ENCODE data around the gene CEP131.

Gene CEP131

DNA sequence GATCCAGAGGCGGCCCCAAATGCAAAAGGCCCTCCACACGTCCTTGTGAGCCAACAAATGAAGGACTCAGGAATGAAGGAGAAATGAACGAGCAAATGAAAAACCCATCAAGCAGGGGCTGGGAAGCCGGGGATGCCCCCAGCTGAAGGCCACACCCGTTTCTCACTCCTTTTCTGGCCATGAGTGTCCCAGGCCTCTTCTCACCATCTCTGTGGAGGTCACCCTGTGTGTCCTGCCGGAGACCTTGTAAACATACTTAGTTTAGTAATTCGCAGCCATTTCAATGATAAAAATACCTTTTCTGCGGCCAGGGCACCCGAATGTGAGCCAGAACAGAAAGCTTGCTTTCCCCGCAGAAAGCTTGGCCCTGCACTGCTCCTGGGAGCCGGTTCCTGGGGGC, 35.6 kb downstream of the CEP131 start:
- DNase-seq (ENCODE audit: low spot score) = no peak

GRCh38 chr17:81186203-81186602, 36.6 kb downstream of the CEP131 start:
- no peak for DNase-seq (ENCODE audit: low spot score)

- DNase-seq (ENCODE audit: low spot score) = peak; percentile 78
Measured at GRCh38 chr17:81184555-81184954, 38.2 kb downstream of the CEP131 start.

DNA sequence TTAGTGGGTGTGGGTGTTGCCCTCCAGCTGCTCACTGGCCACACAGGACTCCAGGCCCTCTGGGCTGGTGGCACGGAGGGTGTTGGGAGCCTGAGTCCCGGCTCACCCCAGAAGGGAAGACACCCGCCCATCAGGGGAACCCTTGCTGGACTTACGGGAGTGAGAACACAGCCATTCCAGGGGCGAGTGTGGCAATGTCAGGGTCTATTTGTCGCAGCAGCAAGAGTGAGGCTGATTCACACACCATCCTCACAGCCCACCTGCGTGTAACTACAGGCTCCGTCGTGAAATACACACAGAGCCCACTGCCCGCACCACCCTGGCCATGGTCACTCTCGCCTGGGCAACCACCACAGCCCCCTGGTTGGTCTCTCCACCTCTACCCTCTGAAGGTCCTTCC, 39.0 kb downstream of the CEP131 start:
- no peak for DNase-seq (ENCODE audit: low spot score)

GRCh38 chr17:81183316-81183715, 39.4 kb downstream of the CEP131 start:
- no peak for DNase-seq (ENCODE audit: low spot score)

GRCh38 chr17:81182596-81182995, 40.2 kb downstream of the CEP131 start:
- DNase-seq (ENCODE audit: low spot score) = no peak

- DNase-seq (ENCODE audit: low spot score) = no peak
Measured at GRCh38 chr17:81181811-81182185, 41.0 kb downstream of the CEP131 start.

- no peak for DNase-seq (ENCODE audit: low spot score)
Measured at GRCh38 chr17:81180836-81181810, 41.6 kb downstream of the CEP131 start.

DNA sequence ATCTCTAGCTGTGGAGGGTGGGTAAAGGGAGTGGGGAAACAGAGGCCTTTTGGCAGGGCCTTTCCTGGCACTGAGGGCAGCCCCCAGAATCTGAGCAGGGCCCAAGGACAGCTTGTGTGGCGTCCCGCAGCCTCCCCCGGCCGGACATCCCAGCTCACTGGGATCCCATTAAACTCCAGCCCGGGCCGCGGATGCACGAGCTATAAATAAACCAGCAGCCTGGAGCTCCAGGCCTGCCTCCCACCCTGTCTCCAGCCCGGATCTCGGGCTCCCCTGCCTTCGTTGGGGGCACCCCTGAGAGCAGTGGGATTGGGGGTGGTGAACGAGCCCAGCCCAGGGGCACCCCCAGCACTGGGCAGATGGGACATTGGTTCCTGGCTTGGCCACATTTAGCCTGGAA, 42.9 kb downstream of the CEP131 start:
- no peak for DNase-seq (ENCODE audit: low spot score)

- DNase-seq (ENCODE audit: low spot score) = no peak
Measured at GRCh38 chr17:81179220-81179619, 43.5 kb downstream of the CEP131 start.

- no peak for DNase-seq (ENCODE audit: low spot score)
Measured at GRCh38 chr17:81178136-81179091, 44.4 kb downstream of the CEP131 start.

GRCh38 chr17:81176666-81177065, 46.1 kb downstream of the CEP131 start:
- no peak for DNase-seq (ENCODE audit: low spot score)

DNA sequence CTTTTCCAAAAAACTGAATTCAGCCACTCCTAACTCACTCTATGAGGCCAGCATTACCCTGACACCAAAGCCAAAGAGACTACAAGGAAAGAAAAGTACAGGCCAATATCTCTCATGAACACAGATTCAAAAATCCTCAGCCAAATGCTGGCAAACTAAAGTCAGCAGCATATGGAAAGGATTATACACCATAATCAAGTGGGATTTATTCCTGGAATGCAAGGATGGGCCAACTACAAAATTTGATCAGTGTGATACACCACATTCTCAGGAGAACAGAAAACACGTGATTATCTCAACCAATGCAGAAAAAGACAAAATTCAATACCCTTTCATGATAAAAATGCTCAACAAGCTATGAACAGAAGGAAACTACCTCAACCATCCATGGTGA, 49.0 kb downstream of the CEP131 start:
- no peak for DNase-seq (ENCODE audit: low spot score)

DNA sequence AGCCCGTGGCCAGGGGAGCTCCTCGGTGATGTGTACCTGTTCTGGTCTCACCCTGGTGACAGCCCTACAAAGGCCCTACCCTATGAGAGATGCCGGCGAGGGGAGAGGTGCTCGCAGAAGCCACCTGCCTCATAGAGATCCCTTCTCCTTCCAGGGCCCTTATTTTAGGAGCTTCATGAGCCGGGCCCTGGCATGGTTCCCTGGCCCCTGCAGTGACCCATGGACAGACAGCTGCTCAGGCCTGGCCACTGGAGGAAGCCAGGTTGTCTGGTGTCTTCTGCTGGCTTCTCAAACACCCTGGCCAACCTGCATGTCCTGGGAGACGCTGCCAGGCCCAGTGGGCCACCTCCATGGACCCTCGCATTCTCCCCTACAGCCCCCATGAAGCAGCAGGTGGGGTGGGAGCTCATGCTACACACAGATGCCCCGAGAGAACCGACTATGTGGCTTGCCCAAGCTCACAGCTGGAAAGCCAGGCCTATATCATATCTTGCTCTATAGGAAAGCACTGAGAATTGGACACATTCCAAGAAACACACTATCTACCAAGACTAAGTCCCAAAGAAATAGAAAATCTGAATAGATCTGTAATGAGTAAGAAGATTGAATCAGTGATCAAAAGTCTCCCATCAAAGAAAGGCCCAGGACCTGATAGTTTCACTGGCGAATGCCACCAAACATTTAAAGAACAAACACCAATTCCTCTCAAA, 49.6 kb downstream of the CEP131 start:
- DNase-seq (ENCODE audit: low spot score) = no peak

GRCh38 chr17:81171941-81172340, 50.8 kb downstream of the CEP131 start:
- no peak for DNase-seq (ENCODE audit: low spot score)

DNA sequence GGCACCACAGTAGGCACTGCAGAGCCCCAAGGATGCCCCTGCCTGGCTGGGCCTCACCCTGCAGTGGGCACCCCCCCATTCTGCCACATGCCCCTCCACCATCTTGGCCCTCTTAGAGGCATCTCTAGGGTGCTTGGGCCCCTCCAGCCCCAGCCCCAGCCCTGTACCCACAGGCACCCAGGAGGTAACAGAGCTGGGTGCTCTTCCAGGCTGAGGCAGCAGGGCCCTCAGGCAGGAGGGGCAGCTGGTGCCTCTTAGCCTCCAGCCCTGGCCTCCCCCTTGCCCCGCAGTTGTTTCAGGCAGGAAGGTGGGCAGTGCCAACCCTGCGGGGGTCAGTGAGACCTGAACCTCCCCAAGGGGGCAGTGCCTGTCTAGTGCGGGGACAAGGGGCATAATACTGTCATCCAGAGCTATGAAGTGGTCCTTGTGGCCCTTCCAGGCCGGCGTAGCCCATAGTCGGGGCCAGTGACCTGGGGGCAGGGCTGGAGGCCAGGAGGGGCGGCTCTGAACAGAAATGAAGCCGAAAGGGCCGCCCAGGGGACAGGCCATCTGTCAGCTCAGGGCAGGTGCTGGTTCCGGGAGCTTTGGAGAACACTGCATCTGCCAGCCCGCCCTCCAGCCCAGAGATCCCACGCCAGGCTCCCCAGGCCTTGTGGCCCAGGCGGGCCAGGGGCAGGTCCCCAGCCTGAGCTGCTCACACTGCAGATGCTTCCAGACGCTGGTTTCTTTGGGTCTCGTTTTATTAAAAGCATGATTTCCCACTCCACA, 51.9 kb downstream of the CEP131 start:
- no peak for DNase-seq (ENCODE audit: low spot score)

- DNase-seq (ENCODE audit: low spot score) = no peak
Measured at GRCh38 chr17:81169870-81170309, 52.9 kb downstream of the CEP131 start.

DNA sequence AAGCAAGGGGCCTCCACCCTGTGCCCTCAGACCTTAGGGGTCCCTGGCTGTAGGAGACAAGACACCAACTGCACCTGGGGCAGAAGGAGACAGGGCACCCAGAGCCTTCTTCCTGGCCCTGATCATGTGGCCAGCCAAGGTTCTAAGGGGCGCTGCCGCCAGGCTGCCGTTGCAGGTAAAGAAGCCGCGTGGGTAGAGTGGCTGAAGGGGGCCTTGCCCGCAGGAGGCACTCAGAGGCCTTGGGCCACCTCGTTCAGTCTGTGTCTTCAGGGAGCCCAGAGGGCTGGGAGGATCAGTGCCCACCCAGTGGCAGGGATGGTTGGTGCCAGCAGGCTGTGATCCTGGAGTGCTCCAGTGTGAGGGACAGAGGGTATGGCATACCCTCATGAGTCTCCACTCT, 55.1 kb downstream of the CEP131 start:
- DNase-seq (ENCODE audit: low spot score) = no peak

DNA sequence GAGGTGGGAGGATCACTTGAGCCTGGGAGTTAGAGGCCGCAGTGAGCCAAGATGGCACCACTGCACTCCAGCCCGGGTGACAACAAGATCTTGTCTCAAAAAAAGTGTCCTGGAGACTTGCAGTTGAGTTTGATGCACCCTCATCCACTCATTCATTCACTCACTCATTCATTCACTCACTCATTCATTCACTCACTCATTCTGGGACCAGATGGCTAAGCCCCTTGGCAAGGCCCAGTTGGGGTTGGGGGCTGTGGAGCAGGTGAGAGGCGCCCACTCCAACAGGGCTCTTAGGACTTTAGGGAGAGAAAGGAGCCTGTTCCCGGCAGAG, 55.6 kb downstream of the CEP131 start:
- no peak for DNase-seq (ENCODE audit: low spot score)

- DNase-seq (ENCODE audit: low spot score) = no peak
Measured at GRCh38 chr17:81166033-81166492, 56.7 kb downstream of the CEP131 start, which contains the start of gene AATK. Gene AATK (minus strand): TSS chr17:81166221. CDS start chr17:81165992, 229 bp downstream.

Measured in iPS-NIHi11 (cell line).